ENCODE data around the gene SH3BP2. TPM values are rescaled to one million over a fixed set of nuclear protein-coding genes. Genes with fewer than 3 reads are reported as not detected.

Gene SH3BP2
- total RNA-seq, 2 experiments from 2014 or later, result 78.8 to 82.5 TPM

DNA sequence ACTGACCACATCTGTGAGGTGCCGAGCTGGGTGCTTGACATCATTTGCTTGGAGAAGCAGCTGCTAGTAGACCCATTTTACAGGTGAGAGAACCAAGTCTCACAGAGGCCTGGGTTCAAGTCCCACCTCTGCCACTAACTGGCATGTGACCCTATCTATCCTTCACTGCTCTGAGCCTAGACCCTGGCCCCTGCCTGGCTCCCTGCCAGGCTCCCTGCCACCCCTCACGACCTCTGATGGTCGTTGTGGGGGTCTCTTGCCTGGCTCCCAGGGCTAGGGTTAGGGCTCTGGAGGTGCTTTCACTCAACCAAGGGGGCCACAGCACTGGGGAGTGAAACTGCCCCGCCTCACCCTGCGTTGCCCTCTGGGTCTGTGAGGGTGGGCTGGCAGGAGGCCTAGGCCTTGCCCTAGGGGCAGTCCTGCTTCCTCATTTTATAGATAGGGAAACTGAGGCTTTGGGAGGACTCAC is 43.5 kb downstream of the SH3BP2 start:
- CTCF ChIA-PET, result interaction anchor here (0.8 kb wide), 1 partner anchor 8 kb away, joined by 4 read pairs; no protein-coding TSS in a partner anchor
- POLR2A ChIA-PET, result no interaction called here

DNA sequence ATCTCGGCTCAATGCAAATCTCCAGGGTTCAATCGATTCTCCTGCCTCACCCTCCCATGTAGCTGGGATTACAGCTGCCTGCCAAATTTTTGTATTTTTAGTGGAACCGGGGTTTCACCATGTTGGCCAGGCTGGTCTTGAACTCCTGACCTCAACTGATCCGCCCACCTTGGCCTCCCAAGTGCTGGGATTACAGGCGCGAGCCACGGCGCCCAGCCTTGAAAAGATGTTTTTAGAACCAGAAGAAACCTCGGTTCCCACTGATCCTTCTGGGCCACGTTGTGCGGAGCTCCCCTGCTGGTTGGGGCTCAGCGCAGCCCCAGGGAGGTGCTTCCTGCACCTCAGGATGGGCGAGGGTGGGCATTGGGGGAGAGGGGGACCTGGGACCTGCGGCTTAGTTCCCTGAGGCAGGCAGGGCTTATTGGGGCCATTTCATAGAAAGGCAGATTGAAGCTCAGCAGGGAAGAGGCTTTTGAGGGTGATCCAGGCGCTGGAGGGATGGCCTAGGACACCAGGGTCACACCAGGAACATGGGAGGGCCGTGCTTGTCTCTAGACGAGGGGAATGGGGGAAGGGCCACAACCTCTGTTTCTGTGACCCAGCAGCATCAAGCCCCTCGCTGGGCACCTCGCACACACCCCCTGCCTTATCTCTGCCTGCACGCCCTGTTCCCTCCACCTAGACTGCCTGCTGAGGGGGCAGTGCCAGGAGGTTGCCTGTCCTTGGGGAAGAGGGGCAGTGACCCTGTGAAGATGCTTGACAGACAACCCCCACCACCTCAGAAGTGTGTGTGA is 44.4 kb downstream of the SH3BP2 start:
- ChIA-PET POLR2A (no interaction called here), CTCF (no interaction called here)

DNA sequence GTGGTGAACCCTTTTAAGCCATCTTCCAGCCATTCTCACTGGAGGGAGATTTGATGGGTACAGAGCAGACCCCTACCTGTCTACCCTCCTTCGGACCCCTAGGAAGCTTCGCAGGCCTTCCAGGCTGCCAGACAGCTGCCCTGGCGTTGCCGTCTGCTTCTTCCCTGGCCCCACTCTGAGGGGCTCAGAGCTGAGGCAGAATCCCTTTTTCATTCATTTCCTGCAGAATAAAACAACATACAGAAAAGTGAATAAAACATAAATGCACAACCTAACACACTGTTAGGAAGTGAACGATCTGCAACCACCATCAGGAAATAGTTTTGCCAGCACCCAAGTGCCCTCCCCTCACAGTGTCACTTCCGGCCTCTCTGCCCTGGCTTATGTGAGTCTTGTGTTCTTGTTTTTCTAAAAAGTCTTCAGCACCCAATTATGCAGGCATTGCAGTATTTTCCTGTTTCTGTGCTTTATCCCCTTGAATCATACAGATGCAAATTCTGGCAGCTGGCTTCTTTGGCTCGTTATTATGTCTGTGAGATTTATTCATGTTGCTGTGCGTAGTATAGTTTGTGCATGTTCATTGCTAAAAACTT is 45.1 kb downstream of the SH3BP2 start:
- CTCF ChIA-PET, result interaction anchor here (1.2 to 1.3 kb wide), 2 partner anchors 98 to 116 kb away, joined by 3 to 5 read pairs; no protein-coding TSS in a partner anchor
- POLR2A ChIA-PET, result no interaction called here

DNA sequence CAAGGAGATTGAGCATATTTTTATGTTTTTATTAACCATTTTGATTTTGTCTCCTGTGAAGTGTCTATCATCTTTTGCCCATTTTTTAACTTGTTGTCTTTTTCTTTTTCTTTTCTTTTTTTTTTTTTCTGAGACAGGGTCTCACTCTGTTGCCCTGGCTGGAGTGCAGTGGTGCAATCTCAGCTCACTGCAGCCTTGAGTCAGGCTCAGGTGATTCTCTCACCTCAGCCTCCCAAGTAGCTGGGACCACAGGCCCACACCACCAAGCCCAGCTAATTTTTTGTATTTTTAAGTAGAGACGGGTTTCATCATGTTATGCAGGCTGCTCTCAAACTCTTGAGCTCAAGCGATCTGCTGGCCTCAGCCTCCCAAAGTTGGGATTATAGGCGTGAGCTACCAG is 46.2 kb downstream of the SH3BP2 start:
- ChIA-PET POLR2A (no interaction called here), CTCF (interaction anchor here (0.6 to 1.3 kb wide), 4 partner anchors 75 to 115 kb away, joined by 3 to 5 read pairs (median 3); no protein-coding TSS in a partner anchor)

DNA sequence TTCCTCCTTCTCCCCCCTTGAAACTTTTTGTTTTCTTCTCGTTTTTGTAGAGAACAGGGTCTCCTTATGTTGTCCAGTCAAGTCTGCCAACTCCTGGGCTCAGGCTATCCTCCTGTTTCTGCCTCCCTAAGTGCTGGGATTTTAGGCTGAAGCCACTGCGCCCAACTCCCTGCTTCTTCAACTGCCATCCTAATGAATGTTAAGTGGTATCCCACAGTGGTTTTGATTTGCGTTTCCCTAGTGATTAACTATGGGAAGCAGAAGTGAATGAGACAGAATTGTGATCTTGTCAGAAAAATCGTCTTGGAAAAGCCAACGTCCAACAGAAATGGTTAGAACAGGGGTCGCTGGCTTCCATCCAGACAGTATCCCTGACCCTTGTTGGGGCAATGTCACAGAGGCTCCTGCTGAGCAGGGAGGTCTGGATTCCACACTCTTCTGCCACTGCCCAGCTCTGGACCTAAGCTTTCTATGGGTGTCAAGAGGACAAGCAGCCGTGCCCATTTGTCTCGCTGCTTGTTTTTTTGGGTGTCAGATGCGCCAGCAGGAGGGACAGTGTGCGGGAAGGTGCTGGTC is 49.9 kb downstream of the SH3BP2 start:
- ChIA-PET POLR2A (interaction anchor here (0.6 kb wide), 1 partner anchor 10 kb away, joined by 4 read pairs; no protein-coding TSS in a partner anchor), CTCF (no interaction called here)

DNA sequence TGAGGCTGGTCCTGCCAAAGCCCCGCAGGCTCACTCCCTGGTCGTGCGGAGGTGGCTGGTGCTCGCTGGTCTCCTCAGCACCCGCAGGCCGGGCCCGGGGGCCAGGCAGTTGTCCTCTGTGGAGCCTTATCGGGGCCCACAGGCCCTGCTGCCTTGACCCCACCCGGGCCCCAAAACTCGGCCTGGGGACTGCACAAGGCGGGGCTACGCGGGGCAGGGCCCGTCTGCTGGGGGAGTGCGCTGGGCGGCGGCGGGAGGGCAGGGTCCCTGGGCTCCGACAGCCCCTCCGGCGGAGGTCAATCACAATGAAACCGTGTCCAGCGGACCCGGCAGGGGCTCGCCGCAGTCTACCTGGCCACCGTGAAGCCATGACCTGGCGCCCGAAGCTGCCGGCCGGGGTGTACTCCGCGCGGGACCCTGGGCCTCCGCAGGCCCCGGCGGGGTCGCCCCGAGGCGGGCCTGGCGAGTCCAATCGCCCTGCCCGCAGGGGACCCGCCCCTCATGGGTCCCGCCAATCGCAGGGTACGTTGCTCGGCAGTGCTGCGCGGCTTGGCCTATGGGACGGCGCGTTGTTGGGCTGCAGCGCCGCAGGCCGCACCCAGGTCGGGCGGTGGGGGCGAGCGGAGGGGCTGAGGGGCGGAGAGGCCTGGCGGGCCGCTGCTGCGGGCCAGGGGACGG is 50.5 kb downstream of the SH3BP2 start, which contains the start of gene ADD1:
TSS of gene ADD1 (plus strand) at position 582 of the 678 bp plus-strand sequence. CDS start 32,072 bp downstream, outside the sequence.
- ChIA-PET CTCF (no interaction called here), POLR2A (interaction anchor here (0.6 kb wide), 1 partner anchor 9 kb away, joined by 4 read pairs; no protein-coding TSS in a partner anchor)

DNA sequence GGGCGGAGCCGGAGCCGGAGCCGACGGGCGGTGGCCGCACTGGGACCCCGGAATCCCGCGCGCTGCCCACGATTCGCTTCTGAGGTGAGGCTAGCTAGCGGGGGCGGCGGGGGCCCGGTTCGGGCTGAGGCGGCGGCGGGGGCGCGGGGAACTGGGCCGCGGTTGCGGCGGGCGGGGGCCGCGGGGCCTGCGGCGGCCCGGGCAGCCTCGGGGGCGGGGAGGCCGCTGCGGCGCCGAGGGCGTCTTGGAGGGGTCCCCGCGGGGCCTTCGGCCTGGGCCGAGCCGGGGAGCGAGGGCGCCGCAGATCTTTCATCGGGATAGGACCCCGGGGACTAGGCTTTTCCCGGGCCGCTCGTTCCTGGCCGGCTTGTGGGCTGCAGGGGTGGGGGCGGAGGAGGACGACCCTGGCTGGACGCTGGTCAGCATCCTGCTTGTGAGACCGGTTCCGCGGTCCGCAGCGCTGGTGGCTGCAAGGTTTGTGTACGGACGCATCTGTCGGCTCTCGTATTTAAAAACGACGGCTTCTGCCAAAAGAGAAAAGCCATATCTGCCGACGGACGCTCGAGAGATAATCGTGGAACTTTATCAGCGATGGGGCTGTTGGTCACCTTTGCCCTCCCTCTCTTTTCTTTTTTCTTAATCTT is 51.2 kb downstream of the SH3BP2 start:
- ChIA-PET CTCF (interaction anchor here (0.8 kb wide), 1 partner anchor 8 kb away, joined by 4 read pairs; no protein-coding TSS in a partner anchor), POLR2A (no interaction called here)

DNA sequence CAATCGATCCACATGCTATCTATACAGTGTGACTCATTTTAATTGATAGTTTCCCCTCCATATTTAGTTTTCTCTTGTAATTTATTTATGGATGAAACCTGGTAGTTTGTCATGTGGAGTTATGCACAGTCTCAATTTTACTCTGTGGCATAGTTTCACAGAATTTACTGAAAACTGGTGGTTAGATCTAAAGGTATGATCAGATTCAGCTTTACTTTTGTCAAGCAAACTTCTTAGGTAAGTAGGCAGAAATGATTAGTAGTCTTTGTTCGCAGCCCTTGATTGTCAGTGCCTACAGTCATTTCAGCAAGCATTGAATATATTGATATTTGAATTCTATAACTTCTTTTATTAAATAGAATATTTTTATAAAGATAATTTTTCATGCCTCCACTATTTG is 53.3 kb downstream of the SH3BP2 start:
- CTCF ChIA-PET, result interaction anchor here (1.3 kb wide), 1 partner anchor 81 kb away, joined by 3 read pairs; no protein-coding TSS in a partner anchor
- POLR2A ChIA-PET, result no interaction called here

DNA sequence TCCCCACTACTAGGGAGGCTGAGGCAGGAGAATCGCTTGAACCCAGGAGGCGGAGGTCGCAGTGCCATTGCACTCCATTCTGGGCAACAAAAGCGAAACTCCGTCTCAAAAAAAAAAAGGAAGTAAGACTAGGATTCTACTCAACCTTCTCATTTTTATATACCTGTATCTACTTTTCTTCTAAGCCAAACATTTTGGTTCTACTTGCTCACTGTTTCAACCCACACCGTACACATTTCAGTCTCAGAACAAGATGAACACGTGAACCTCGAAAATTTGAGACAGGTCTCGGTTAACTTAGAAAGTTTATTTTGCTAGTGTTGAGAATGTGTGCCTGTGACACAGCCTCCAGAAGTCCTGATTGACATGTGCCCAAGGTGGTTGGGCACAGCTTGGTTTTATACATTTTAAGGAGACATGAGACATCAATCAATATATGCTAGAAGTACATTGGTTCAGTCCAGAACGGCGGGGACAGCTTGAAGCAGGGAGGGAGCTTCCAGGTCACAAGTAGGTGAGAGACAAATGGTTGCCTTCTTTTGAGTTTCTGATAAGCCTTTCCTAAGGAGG is 54.5 kb downstream of the SH3BP2 start:
- ChIA-PET CTCF (interaction anchor here (0.6 to 1.0 kb wide), 3 partner anchors 30 to 112 kb away, joined by 3 to 5 read pairs (median 3); no protein-coding TSS in a partner anchor), POLR2A (no interaction called here)

DNA sequence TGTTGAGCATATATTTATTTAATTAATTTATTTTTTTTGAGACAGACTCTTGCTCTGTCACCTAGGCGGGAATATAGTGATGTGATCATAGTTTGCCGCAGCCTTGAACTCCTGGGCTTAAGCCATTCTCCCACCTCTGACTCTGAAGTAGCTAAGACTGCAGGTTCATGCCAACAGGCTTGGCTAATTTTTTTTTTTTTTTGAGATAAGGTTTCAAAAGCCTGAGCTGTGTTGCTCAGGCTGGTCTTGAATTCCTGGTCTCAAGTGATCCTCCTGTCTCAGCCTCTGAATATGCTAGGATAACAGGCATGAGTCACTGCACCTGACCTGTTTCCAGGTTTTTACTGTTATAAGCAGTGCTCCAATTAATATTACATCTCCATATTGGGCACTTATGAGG is 55.6 kb downstream of the SH3BP2 start:
- ChIA-PET POLR2A (interaction anchor here (0.7 kb wide), 1 partner anchor 57 kb away, joined by 3 read pairs; no protein-coding TSS in a partner anchor), CTCF (interaction anchor here (0.9 to 1.5 kb wide), 2 partner anchors 24 to 79 kb away, joined by 3 read pairs; no protein-coding TSS in a partner anchor)

DNA sequence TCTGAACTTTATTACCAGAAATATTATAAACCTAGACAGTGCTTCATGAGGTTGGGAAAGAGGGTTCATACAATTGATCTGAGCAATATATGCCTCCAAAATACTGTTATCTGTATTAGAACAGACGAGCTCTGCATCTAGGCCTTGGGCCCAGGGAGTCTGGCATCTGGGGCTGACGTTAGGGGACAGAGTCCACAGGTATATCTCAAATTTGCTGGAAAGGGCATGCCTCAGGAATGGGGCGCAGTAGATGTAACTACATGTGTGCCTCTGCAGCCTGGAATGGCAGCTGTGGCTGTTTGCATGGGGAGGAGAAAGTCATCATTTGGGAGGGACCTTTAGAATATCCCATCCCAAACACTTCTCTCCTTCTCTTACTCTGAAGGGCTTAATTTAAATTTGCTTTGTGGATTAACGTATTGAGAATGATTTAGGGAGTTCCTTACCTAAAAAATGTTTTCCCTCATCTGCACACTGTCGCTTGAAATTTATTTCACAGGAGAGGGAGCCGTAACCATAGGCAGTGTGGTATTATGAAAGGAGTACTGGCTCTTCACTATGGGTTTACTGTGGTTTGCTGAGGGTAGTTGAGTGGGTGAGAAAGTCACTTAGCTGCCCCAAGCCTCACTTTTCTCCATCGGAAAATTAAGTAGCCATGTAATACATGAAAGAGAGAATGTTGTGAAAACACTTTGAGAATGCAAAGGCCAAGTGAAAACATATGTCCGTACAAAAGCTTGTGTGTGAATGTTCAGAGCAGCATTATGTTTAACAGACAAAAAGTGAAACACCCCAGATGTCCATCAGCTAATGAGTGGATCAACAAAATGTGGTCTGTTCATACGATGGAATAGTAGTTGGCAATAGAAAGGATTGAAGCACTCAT is 56.6 kb downstream of the SH3BP2 start:
- ChIA-PET POLR2A (no interaction called here), CTCF (interaction anchor here (0.8 to 1.5 kb wide), 2 partner anchors 23 to 37 kb away, joined by 3 read pairs; no protein-coding TSS in a partner anchor)

DNA sequence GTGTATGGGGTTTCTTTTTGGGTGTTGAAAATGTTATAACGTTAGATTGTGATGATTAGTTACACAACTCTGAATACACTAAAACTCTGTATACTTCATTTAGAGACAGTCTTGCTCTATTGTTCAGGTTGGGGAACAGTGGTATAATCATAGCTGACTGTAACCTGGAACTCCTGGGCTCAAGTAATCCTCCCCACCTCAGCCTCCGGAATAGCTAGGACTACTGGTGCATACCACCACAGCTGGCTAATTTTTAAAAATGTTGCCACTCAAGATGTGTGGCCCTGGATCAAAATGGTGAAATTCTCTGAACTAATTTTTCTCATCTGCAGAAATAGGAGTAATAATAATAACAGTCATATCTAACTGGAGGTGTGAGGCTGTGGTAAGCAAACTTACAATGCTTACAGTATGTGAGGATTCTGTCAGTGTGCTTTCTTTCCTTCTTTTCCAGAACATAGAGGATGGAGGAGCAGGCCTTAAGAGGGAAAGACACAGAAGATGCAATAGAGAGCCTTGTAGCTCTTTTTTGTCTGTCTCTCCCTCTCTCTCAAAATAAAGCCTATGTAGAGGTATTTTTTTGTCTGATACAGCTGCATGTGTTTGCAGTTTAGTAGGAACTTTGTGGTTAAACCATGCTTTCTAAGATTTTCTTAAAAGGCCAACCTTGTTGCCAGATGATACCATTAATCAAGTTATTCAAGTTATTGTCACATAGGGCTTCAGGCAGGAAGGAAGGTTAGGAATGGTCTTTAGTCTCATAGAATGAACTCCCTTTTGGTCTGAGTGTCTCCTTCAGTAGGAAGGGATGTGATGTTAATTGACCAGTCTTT is 58.3 kb downstream of the SH3BP2 start:
- CTCF ChIA-PET, result interaction anchor here (0.6 to 1.4 kb wide), 2 partner anchors 10 to 100 kb away, joined by 3 read pairs; no protein-coding TSS in a partner anchor
- POLR2A ChIA-PET, result interaction anchor here (1.1 kb wide), 1 partner anchor 85 kb away, joined by 3 read pairs; no protein-coding TSS in a partner anchor

DNA sequence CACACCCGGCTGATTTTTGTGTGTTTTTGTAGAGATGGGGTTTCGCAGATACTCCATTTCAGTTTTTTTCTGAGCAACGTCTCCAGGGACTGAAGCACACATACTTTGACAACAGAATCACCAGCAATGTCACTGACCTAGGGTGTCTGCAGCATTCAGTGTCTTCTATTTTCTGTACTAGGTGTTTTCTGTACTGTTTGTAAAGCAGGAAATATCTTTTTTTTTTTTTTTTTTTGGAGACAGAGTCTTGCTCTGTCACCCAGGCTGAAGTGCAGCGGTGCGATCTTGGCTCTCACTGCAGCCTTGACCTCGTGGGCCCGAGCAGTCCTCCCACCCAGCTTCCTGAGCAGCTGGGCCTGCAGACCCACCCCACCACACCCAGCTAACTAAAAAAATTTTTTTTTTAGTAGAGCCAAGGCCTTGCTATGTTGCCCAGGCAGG is 59.6 kb downstream of the SH3BP2 start:
- ChIA-PET POLR2A (interaction anchor here (0.7 kb wide), 1 partner anchor 9 kb away, joined by 4 read pairs; no protein-coding TSS in a partner anchor), CTCF (interaction anchor here (1.1 to 1.2 kb wide), 2 partner anchors 100 to 102 kb away, joined by 4 to 7 read pairs; no protein-coding TSS in a partner anchor)

DNA sequence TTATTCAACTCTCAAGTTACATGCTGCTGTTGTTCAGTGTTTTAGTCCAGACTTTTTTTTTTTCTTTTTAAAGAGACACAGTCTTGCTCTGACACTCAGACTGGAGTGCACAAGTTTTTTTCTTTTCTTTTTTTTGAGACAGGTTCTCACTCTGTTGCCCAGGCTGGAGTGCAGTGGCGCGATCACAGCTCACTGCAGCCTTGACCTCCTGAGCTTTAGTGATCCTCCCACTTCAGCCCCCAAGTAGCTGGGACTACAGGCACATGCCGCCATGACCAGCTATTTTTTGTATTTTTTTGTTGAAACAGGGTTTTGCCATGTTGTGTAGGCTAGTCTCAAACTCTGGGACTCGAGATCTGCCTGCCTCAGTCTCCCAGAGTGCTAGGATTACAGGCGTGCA is 62.7 kb downstream of the SH3BP2 start:
- CTCF ChIA-PET, result no interaction called here
- POLR2A ChIA-PET, result no interaction called here

DNA sequence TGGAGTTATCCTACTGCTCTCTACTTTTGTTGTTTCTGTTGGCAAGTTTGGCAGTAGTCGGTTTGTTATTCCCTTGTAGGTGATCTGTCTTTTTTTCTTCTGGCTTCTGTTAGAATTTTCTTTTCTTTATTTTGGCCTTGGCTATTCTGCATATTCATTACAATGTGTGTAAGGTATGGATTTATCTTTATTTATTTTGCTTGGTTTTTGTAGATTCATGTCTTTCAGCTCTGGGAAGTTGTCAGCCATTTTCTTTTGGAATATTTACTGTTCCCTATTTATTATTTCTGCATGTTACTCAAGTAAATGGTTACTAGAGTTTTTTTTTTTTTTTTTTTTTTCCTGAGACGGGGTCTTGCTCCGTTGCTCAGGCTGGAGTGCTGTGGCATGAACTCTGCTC is 63.4 kb downstream of the SH3BP2 start:
- POLR2A ChIA-PET, result interaction anchor here (0.7 kb wide), 1 partner anchor 123 kb away, joined by 11 read pairs; no protein-coding TSS in a partner anchor
- CTCF ChIA-PET, result no interaction called here

DNA sequence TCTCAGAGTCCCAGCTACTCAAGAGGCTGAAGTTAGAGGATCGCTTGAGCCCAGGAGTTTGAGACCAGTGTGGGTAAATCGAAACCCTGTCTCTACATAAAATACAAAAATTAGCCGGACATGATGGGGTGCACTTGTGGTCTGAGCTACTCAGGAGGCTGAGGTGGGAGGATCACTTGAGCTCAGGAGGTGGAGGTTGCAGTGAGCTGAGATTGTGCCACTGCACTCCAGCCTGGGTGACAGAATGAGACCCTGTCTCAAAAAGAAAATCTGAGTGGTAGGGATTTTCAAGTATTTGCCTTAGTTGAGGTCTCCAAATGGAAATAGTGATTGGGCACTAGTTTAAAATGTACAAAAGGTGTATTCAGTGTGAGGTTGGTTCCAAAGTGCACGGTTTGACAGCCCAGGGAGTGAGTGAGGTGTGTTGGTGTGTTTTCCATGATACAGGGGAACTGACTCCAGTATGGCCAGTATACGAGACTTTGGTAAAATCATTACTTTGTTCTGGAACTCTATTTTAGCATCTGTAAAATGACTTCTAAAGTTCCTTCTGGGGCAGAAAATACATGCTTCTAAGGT is 64.6 kb downstream of the SH3BP2 start:
- CTCF ChIA-PET, result no interaction called here
- POLR2A ChIA-PET, result no interaction called here
